Spleen (tissue), 11 donors: ENCODE data around the gene EPHB1. TPM values are rescaled to one million over a fixed set of nuclear protein-coding genes. Genes with fewer than 3 reads are reported as not detected.

Experiments used
- DNase-seq: peaks from one replicate; pipeline ENCODE4 v3.0.0-alpha.2; 2020
- H3K27ac ChIP-seq, 8 donors: fragments of 200-600 bp; sonication (generic) in 7 of 8; 1 replicate in 4 of 8; 2 replicates in 4 of 8; pipeline versions ENCODE4 v1.5.0 to v1.8.0; 2016 to 2021; ENCODE audit warnings: inconsistent platforms in 4 of 8, mild to moderate bottlenecking in 4 of 8, moderate library complexity in 1 of 8
- H3K27me3 ChIP-seq, 7 donors: fragments of 200-600 bp; sonication (generic) in 6 of 7; replicated peaks in 1 of 7; 1 replicate in 4 of 7; 2 replicates in 3 of 7; pipeline versions ENCODE4 v1.5.0 to v1.8.0; 2016 to 2021; ENCODE audit warnings: inconsistent platforms in 3 of 7, mild to moderate bottlenecking in 1 of 7
- H3K36me3 ChIP-seq, 6 donors: fragments of 200-600 bp; sonication (generic) in 5 of 6; 1 replicate in 4 of 6; 2 replicates in 2 of 6; pipeline versions ENCODE4 v1.5.0 to v1.8.0; 2016 to 2021; ENCODE audit warnings: inconsistent platforms in 2 of 6
- H3K4me1 ChIP-seq, 6 donors: fragments of 200-600 bp; sonication (generic) in 5 of 6; 1 replicate in 3 of 6; 2 replicates in 3 of 6; pipeline versions ENCODE4 v1.5.0 to v1.8.0; 2016 to 2021; ENCODE audit warnings: inconsistent platforms in 3 of 6
- H3K4me3 ChIP-seq, 8 donors: fragments of 200-600 bp; sonication (generic) in 7 of 8; 1 replicate in 4 of 8; 2 replicates in 4 of 8; pipeline versions ENCODE4 v1.5.0 to v1.8.0; 2016 to 2021; ENCODE audit warnings: inconsistent platforms in 4 of 8, mild to moderate bottlenecking in 4 of 8, moderate library complexity in 2 of 8
- H3K9me3 ChIP-seq, 8 donors: fragments of 200-600 bp; sonication (generic) in 7 of 8; 1 replicate in 4 of 8; 2 replicates in 4 of 8; pipeline versions ENCODE4 v1.5.0 to v1.8.0; 2016 to 2021; ENCODE audit warnings: inconsistent platforms in 4 of 8
- CTCF ChIP-seq, 11 experiments: fragments of 200-600 bp in 7 of 11; fragments of 450-650 bp in 4 of 11; sonication (generic) in 4 of 11; IDR thresholded peaks in 8 of 11; conservative IDR thresholded peaks in 3 of 11; 1 replicate in 7 of 11; 2 replicates in 4 of 11; pipeline versions ENCODE4 v1.4.0 to v1.8.0; 2016 to 2021; ENCODE audit warnings: antibody characterized with exemption in 11 of 11, inconsistent platforms in 4 of 11, mild to moderate bottlenecking in 1 of 11
- POLR2A ChIP-seq, 3 donors: fragments of 450-650 bp; IDR thresholded peaks; one replicate each; pipeline ENCODE4 v1.5.1; 2017; ENCODE audit warnings: antibody characterized with exemption in 3 of 3, mild to moderate bottlenecking in 1 of 3
- POLR2AphosphoS5 ChIP-seq, 3 donors: sonication (generic); formaldehyde crosslinking; IDR thresholded peaks; one replicate each; pipeline ENCODE4 v1.5.1; 2017; ENCODE audit warnings: antibody characterized with exemption in 3 of 3
- WGBS, 5 donors: extraction: QIAGEN DNeasy Blood & Tissue Kit in 3 of 5; methylation state at CpG; one replicate each; pipeline versions ENCODE4 v1.1.5 to v1.1.7; 2013 to 2018; 5-methylcytosine and 5-hydroxymethylcytosine counted together
- intact Hi-C: fragments of 100-400 bp; cut with DNase I; formaldehyde crosslinking; loops from one replicate; pipeline ENCODE4 v1.15.0; 2023; ENCODE audit warnings: low total_unique reads
- polyA plus RNA-seq, 3 donors: library from polyadenylated mRNA; stranded (reverse); fragments of 200-250 nt; gene quantifications; one replicate each; pipeline ENCODE4 v1.2.1, GENCODE V29; 2013
- total RNA-seq, 7 donors: library from RNA; depleted of rRNA in 3 of 7; stranded (reverse); fragments of >200 nt in 3 of 7; fragmentation: NEBNext Ultra II Directional in 4 of 7; extraction: Animal tissue kit (Norgen Biotek cat#: 25700) in 4 of 7; gene quantifications; one replicate each; pipeline versions ENCODE4 v1.1.0 to v1.2.1, GENCODE V29; 2016 to 2021
- donor health status: healthy with polysubstance abuse.
- donor health status: DM: no; HTN: no; CAD: no; lungs with moderate emphysema.
- donor health status: DM: no; HTN: no; CAD: no.
- donor health status: Bipolar disorder and iron deficiency.
- donor health status: healthy.
- donor health status: DM: no; HTN: no; CAD: no.
- donor health status: DM: yes; HTN: yes; CAD: no.

EPHB1 gene
- total and polyA plus RNA-seq, 10 donors, result 0.20 to 14.0 (median 3.0) TPM

DNA sequence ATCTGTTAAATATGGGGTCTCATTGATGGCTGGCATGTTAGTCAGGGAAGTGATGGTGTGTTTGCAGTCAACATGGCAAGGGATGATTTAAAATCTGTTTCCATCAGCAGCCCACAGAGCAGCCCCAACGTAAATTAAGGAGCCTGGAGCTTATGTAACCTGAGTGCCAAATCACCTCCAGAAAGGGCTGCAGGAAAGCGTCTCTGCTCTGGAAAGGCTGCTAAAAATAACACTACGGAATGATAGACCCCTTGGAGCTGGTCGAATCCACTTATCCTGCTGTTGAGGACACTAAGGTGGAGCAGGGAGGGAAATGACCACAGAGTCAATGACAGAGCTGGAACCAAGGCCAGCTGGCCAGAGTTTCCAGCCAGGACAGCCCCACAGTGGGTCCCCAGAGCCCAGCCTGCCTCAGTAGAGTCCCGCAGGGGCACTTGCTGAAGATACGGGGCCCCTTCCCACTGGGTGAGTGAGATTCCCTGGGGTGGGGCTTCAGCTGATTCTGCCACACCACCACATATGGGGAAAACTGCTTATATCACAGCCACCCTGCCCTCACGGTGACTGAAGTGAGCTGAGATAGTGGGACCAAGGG, 63.5 kb downstream of the EPHB1 start:
- intact Hi-C loops, result no loop called here
- no peaks in the 10 kb centered on the region for H3K36me3 ChIP-seq
- H3K4me1 ChIP-seq, result peaks cover 0 to 3% (median 0%) of the 10 kb centered on the region in 6 donors
- no peak overlapping the region for H3K4me3 ChIP-seq
- no peak for DNase-seq
- H3K9me3 ChIP-seq, result no peaks in the 10 kb centered on the region
- no peak overlapping the region for H3K27ac ChIP-seq
- 45 to 82% (median 72%) methylated on average over 6 to 7 of the region's 7 CpGs for WGBS, 5 donors
- H3K27me3 ChIP-seq, result no peaks in the 10 kb centered on the region
- no peak for TF ChIP-seq POLR2A (IDR thresholded peaks at IDR 0.05)
- TF ChIP-seq CTCF (IDR thresholded peaks at IDR 0.05 in 8 of 11, conservative IDR thresholded peaks at IDR 0.05 in 3 of 11), result no peak
- no peak for TF ChIP-seq POLR2AphosphoS5 (IDR thresholded peaks at IDR 0.05)

DNA sequence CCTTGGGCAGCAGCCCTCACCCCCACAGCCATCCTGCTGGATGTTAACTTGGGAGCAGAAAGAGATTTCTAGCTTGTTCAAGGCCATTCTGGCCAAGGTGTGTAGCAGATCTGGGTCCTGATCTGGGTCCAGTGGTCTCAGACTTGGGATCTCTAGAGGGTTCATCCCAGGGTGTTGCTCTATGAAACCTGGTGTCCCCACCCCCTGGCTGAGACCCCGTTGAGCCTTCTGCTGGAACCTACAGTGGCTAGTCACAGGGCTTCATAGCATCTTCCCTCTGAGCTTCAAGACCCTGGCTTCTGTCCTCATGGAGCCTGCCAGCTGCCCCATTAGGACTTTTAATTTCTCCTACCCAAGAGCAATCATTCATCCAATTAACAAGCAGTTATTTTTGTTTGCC, 64.3 kb downstream of the EPHB1 start:
- 33 to 100% (median 79%) methylated on average over 1 of the region's 1 CpG for WGBS, 5 donors
- intact Hi-C loops, result no loop called here
- TF ChIP-seq CTCF (IDR thresholded peaks at IDR 0.05 in 8 of 11, conservative IDR thresholded peaks at IDR 0.05 in 3 of 11) (no peak), POLR2A (IDR thresholded peaks at IDR 0.05) (no peak), POLR2AphosphoS5 (IDR thresholded peaks at IDR 0.05) (no peak)
- DNase-seq, result no peak
- no peak overlapping the region for H3K27ac ChIP-seq
- no peaks in the 10 kb centered on the region for H3K9me3 ChIP-seq
- H3K27me3 ChIP-seq, result no peaks in the 10 kb centered on the region
- peaks cover 0 to 2% (median 0%) of the 10 kb centered on the region in 6 donors for H3K4me1 ChIP-seq
- no peak overlapping the region for H3K4me3 ChIP-seq
- H3K36me3 ChIP-seq, result no peaks in the 10 kb centered on the region

- no peaks in the 10 kb centered on the region for H3K36me3 ChIP-seq
- WGBS, 5 donors, result 88 to 98% (median 96%) methylated on average over 5 of the region's 5 CpGs
- no peak for DNase-seq
- TF ChIP-seq CTCF (IDR thresholded peaks at IDR 0.05 in 8 of 11, conservative IDR thresholded peaks at IDR 0.05 in 3 of 11) (no peak), POLR2A (IDR thresholded peaks at IDR 0.05) (no peak), POLR2AphosphoS5 (IDR thresholded peaks at IDR 0.05) (no peak)
- no peak overlapping the region for H3K27ac ChIP-seq
- peaks cover 0 to 8% (median 0%) of the 10 kb centered on the region in 6 donors for H3K4me1 ChIP-seq
- H3K27me3 ChIP-seq, result no peaks in the 10 kb centered on the region
- no peaks in the 10 kb centered on the region for H3K9me3 ChIP-seq
- intact Hi-C loops, result no loop called here
- H3K4me3 ChIP-seq, result no peak overlapping the region
Observed at GRCh38 chr3:134860141-134860540, 65.1 kb downstream of the EPHB1 start.

- 69 to 91% (median 81%) methylated on average over 6 of the region's 6 CpGs for WGBS, 5 donors
- Histone ChIP-seq H3K36me3 (no peaks in the 10 kb centered on the region), H3K27me3 (no peaks in the 10 kb centered on the region), H3K9me3 (no peaks in the 10 kb centered on the region), H3K27ac (no peak overlapping the region), H3K4me1 (peaks cover 0 to 8% (median 0%) of the 10 kb centered on the region in 6 donors), H3K4me3 (no peak overlapping the region)
- intact Hi-C loops, result no loop called here
- DNase-seq, result no peak
- TF ChIP-seq POLR2AphosphoS5 (IDR thresholded peaks at IDR 0.05), result no peak
Observed at GRCh38 chr3:134863915-134864314, 68.9 kb downstream of the EPHB1 start.
